ENCODE data around the gene KRTAP4-16. TPM values are rescaled to one million over a fixed set of nuclear protein-coding genes. Genes with fewer than 3 reads are reported as not detected.
A peak's percentile ranks its signal among the peaks of the same experiment; 100 is the strongest.
"Not testable (repeated sequence)": the region's sequence is repeated elsewhere in the genome, so short reads cannot be mapped to it uniquely, and the experiment has no call there.

Gene KRTAP4-16
- total RNA-seq, 1 donor from 2014 or later: not detected

GRCh38 chr17:41061964-41062363 lies 40.0 kb downstream of the KRTAP4-16 start:
- H3K27ac Mint-ChIP-seq (ENCODE audit: unreplicated experiment): peak overlapping the region; percentile 90

DNA sequence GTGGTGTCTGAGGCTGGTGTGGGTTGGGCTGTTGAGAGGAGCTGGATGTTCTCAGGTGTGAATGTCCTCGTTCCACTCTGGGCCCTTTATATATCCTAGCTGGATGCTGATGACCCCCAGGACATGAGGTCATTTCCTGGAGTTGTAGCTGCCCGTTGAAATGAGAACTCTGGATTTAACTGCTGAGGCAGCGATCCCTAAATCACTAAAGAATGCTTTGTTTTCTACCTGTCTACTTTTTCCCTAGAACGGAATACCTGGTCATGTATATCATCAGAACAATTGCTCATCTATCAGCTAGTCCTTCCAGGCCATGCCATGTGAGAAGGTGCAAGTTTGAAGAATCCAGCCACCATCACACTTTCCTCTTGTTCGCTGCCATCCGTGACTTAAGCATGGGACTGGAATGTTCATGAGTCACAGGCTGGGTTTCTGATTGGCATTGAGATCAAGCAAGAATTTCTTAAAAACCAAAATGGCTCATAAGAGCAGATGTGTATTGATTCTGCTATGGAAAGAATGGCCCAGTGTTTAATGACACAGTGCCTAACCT lies 41.9 kb downstream of the KRTAP4-16 start, which contains the start of gene KRTAP2-3:
KRTAP2-3 (minus strand) TSS at position 63 of the 553 bp plus-strand sequence. CDS start 64 bp downstream, outside the sequence.
- no peak for TF ChIP-seq CTCF (IDR thresholded peaks at IDR 0.05)
- H3K27ac Mint-ChIP-seq (ENCODE audit: unreplicated experiment): peak within 1 kb of the TSS; percentile 90
- DNase-seq (ENCODE audit: extremely low spot score, unreplicated experiment): no peak
- H3K9me3 Mint-ChIP-seq (ENCODE audit: unreplicated experiment): peaks cover 6% of the 10 kb centered on the region
- peaks cover 49% of the 10 kb centered on the region for H3K4me1 Mint-ChIP-seq (ENCODE audit: unreplicated experiment)
- no peaks in the 10 kb centered on the region for H3K36me3 Mint-ChIP-seq (ENCODE audit: unreplicated experiment)
- peak within 1 kb of the TSS; percentile 28 for H3K4me3 Mint-ChIP-seq (ENCODE audit: unreplicated experiment)
- no peaks in the 10 kb centered on the region for H3K27me3 Mint-ChIP-seq (ENCODE audit: unreplicated experiment)

More at GRCh38 chr17:41061964-41062363, 40.0 kb downstream of the KRTAP4-16 start:
- no peak for TF ChIP-seq CTCF (IDR thresholded peaks at IDR 0.05)
- Mint-ChIP-seq H3K27me3 (ENCODE audit: unreplicated experiment) (no peaks in the 10 kb centered on the region), H3K36me3 (ENCODE audit: unreplicated experiment) (no peaks in the 10 kb centered on the region), H3K4me3 (ENCODE audit: unreplicated experiment) (no peak overlapping the region), H3K9me3 (ENCODE audit: unreplicated experiment) (peaks cover 6% of the 10 kb centered on the region), H3K4me1 (ENCODE audit: unreplicated experiment) (peaks cover 49% of the 10 kb centered on the region)
- no peak for DNase-seq (ENCODE audit: extremely low spot score, unreplicated experiment)

DNA sequence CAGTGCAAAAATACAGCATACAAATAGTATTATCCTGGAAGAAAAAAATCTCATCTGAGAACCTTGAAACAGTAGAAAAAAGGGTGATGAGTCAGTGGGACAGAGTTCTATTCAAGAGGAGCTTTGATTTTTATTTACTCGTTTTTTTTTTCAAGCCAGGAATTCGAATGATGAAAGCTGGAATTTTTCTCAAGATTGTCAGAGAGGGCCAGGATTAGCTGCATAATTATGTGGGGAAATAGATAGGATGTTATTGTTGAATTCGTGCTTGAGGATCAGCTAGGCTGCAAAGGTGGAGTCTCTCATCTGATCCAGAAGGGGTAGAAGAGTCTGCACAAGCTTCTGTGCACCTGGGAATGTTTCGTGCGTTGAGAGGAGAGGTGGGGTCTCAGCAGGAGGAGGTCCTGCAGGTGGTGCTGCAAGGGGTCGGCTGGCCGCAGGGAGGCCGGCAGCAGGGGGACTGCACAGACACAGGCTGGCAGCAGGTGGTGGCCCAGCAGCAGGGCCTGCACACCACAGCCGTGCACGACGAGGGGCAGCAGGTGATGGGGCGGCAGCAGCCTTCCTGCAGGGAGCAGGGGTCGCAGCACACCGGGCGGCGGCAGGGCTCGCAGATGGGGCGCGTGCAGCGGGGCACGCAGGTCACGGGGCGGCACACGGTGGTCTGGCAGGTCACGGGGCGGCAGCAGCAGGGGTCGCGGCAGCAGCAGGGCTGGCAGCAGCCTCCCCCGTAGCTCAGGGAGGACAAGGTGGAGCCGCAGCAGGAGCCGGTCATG lies 42.5 kb downstream of the KRTAP4-16 start:
- H3K27ac Mint-ChIP-seq (ENCODE audit: unreplicated experiment): peak overlapping the region; percentile 90

GRCh38 chr17:41058741-41059140 lies 43.3 kb downstream of the KRTAP4-16 start:
- peaks cover 45% of the 10 kb centered on the region for H3K4me1 Mint-ChIP-seq (ENCODE audit: unreplicated experiment)
- no peaks in the 10 kb centered on the region for H3K36me3 Mint-ChIP-seq (ENCODE audit: unreplicated experiment)
- DNase-seq (ENCODE audit: extremely low spot score, unreplicated experiment): no peak
- no peak for TF ChIP-seq CTCF (IDR thresholded peaks at IDR 0.05)
- H3K9me3 Mint-ChIP-seq (ENCODE audit: unreplicated experiment): peaks cover 7% of the 10 kb centered on the region
- H3K4me3 Mint-ChIP-seq (ENCODE audit: unreplicated experiment): no peak overlapping the region
- H3K27ac Mint-ChIP-seq (ENCODE audit: unreplicated experiment): no peak overlapping the region
- no peaks in the 10 kb centered on the region for H3K27me3 Mint-ChIP-seq (ENCODE audit: unreplicated experiment)

More for the DNA sequence above, 42.5 kb downstream of the KRTAP4-16 start:
- not testable (repeated sequence) for H3K4me3 Mint-ChIP-seq (ENCODE audit: unreplicated experiment); DNase-seq (ENCODE audit: extremely low spot score, unreplicated experiment); H3K9me3 Mint-ChIP-seq (ENCODE audit: unreplicated experiment); H3K27me3 Mint-ChIP-seq (ENCODE audit: unreplicated experiment); H3K36me3 Mint-ChIP-seq (ENCODE audit: unreplicated experiment)
- H3K4me1 Mint-ChIP-seq (ENCODE audit: unreplicated experiment): peaks cover 49% of the 10 kb centered on the region

DNA sequence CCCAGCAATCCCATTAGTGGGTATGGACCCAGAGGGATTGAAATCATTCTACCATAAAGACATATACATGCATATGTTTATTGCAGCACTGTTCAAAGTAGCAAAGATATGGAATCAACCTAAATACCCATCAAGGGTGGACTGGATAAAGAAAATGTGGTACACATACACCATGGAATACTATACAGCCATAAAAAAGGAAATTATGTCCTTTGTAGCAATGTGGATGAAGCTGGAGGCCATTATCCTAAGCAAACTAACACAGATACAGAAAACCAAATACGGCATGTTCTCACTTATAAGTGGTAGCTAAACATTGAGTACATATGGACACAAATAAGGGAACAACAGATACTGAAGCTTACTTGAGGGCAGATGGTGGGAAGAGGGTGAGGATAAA lies 44.5 kb downstream of the KRTAP4-16 start:
- Mint-ChIP-seq H3K27me3 (ENCODE audit: unreplicated experiment) (no peaks in the 10 kb centered on the region), H3K27ac (ENCODE audit: unreplicated experiment) (no peak overlapping the region), H3K36me3 (ENCODE audit: unreplicated experiment) (peaks cover 4% of the 10 kb centered on the region), H3K4me1 (ENCODE audit: unreplicated experiment) (peaks cover 36% of the 10 kb centered on the region), H3K4me3 (ENCODE audit: unreplicated experiment) (no peak overlapping the region), H3K9me3 (ENCODE audit: unreplicated experiment) (peaks cover 10% of the 10 kb centered on the region)
- DNase-seq (ENCODE audit: extremely low spot score, unreplicated experiment): no peak
- no peak for TF ChIP-seq CTCF (IDR thresholded peaks at IDR 0.05)

GRCh38 chr17:41055130-41055529 lies 46.9 kb downstream of the KRTAP4-16 start, which contains the start of gene KRTAP2-2:
Gene KRTAP2-2 (minus strand): TSS chr17:41055230. CDS start chr17:41055211, 19 bp downstream.
- H3K4me3 Mint-ChIP-seq (ENCODE audit: unreplicated experiment); DNase-seq (ENCODE audit: extremely low spot score, unreplicated experiment); H3K27ac Mint-ChIP-seq (ENCODE audit: unreplicated experiment); H3K27me3 Mint-ChIP-seq (ENCODE audit: unreplicated experiment); H3K36me3 Mint-ChIP-seq (ENCODE audit: unreplicated experiment): not testable (repeated sequence)
- H3K4me1 Mint-ChIP-seq (ENCODE audit: unreplicated experiment): peaks cover 15% of the 10 kb centered on the region
- peaks cover 10% of the 10 kb centered on the region for H3K9me3 Mint-ChIP-seq (ENCODE audit: unreplicated experiment)

- not testable (repeated sequence) for H3K36me3 Mint-ChIP-seq (ENCODE audit: unreplicated experiment); DNase-seq (ENCODE audit: extremely low spot score, unreplicated experiment); H3K27ac Mint-ChIP-seq (ENCODE audit: unreplicated experiment); H3K27me3 Mint-ChIP-seq (ENCODE audit: unreplicated experiment); H3K4me3 Mint-ChIP-seq (ENCODE audit: unreplicated experiment)
- Mint-ChIP-seq H3K4me1 (ENCODE audit: unreplicated experiment) (peaks cover 14% of the 10 kb centered on the region), H3K9me3 (ENCODE audit: unreplicated experiment) (peaks cover 10% of the 10 kb centered on the region)
Observed at GRCh38 chr17:41054556-41054955, 47.5 kb downstream of the KRTAP4-16 start.
